GM15510 (cell line): ENCODE results near the gene SMIM1.

ENCODE experiments used
- POLR2A ChIP-seq: IDR thresholded peaks from 3 replicates; pipeline ENCODE4 v1.6.1; 2011; ENCODE audit warnings: borderline replicate concordance; ENCODE audit not compliant: insufficient read length; ENCODE audit errors: extremely low read depth

Gene SMIM1

DNA sequence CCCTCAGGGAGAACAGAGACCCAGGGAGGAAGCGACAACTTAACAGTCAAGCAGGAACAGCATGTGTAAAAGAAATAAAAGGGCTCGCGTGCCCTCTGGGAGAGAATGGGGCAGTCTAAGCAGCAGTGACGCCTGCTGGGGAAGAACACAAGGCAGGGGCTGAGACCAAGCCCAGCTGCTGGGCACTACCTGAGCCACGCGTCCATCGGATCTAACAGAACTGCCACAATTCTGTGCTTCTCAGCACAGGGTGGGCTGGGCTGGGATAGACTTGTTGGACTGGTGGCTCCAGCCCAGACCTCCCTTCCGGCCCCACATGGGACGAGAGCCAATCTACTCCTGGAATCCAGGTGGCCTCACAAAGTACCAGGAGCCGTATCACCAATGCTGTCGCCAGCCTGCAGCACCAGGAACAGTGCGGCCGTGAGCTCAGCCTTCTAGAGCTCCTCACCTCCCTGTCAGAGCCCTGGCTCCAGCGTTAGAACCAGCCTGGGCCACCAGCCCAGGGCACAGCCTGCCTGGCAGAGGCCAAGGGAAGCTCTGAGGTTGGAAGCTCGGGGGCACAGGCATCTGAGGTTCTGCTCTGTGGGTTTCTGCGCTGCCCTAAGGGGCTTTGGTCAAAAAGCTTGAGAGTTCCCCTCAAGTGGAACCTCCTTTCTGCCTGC is 16.3 kb downstream of the SMIM1 start:
- TF ChIP-seq POLR2A = no peak

GRCh38 chr1:3789421-3790300 is 17.1 kb downstream of the SMIM1 start:
- no peak for TF ChIP-seq POLR2A

GRCh38 chr1:3790500-3790923 is 18.0 kb downstream of the SMIM1 start:
- no peak for TF ChIP-seq POLR2A

- TF ChIP-seq POLR2A = no peak
Measured at GRCh38 chr1:3790952-3791351, 18.4 kb downstream of the SMIM1 start.

DNA sequence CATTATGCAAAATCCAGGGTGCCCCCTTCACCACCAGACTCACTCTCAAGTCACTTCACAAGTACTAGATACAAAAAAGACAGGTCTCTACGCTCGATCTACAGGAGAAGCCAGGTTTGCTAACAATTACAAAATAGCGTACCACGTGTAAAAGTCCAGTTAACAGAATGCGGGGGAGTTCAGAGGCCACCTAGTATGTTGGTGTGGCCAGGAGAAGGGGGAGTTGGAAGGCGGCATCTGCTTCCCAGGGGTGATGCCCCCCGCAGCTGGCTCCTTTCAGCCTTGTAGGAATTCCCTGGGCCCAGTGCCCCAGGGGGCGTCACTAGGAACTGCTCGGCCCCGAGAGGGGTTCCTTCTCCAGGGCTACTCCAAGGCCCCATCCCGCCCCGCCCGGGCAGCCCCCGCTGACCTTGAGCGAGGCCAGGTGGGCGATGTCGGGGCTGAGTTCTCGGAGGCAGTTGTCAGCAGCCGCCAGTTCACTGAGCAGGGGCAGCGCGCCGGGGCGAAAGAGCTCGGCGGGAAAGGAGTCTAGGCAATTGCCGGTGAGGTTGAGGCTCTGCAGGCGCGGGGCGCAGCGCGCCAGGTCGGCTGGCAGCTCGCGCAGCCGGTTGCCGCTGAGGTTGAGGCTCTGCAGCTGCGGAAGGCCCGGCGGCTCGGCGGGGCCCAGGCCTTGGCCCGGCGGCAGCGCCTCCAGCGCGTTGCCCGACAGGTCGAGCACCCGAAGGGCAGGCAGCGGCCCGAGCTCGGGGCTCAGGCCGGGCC is 23.1 kb downstream of the SMIM1 start:
- TF ChIP-seq POLR2A = no peak

DNA sequence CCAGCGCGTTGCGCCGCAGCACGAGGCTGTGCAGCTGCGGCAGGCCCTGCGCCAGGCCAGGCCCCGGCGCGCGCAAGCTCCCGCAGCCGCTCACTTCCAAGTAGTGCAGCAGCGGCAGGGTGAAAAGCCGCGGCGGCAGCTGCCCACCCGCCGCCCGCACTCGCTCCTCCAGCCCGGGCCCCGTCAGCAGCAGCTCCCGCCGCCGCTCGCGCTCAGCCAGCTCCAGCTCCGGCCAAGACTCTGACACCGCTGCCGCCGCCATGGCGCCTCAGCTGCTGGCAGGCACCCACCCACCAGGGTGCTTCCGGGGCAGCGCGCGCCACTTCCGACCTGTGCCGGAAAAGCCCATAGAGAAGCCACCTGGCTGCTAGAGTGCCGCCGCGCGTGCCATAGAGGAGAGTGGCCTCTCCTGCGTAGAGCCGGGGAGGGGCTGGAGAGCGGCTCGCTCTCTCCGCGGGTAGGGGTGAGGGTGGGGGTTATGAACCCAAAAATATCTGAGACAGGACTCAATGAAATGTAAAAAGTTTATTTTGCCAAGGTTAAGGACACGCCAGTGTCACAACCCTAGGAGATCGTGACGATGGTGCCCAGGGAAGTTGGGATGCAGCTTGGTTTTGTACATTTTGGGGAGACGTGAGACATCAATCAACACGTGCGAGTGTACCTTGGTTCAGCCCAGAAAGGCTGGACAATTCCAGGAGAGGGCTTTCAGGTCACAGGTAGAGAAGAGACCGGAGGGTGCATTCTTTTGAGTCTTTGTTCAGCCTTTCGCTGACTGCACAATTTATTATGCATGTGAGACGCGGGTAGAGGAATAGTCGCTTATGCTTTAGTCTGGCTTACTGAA is 23.9 kb downstream of the SMIM1 start, which contains the start of gene LRRC47:
Gene LRRC47, minus strand, starts transcription at position 284 of the 847 bp plus-strand sequence. Its CDS starts 22 bp downstream, at position 262.
- TF ChIP-seq POLR2A = peak; percentile 81

DNA sequence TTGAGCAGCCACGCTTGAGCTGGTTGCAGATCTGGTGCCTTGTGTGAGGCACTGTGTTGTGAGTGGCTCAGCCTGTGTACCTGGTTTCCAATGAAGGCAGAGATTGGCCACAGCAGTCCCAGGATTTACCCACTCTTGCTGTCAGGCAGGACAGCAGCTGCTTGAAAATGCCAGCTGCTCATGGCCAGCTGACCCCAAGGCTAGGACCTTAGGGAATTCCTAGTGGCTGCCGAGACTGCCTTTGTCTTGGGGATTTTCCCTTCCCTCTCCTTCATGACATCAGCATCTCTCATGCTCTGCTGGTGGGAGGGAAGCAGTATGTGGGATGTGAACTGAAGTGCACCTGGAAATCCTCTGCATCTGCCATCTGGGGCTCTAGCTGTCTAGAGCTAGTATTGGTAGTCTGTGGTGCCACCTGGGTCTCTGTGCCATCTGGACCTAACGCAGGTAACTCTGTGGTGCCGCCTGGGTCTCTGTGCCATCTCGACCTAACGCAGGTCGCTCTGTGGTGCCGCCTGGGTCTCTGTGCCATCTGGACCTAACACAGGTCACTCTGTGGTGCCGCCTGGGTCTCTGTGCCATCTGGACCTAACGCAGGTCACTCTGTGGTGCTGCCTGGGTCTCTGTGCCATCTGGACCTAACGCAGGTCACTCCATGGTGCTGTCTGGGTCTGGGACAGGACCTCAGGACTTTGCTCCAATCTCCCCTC is 27.6 kb downstream of the SMIM1 start:
- TF ChIP-seq POLR2A = no peak

GRCh38 chr1:3803905-3804626 is 31.5 kb downstream of the SMIM1 start:
- no peak for TF ChIP-seq POLR2A

DNA sequence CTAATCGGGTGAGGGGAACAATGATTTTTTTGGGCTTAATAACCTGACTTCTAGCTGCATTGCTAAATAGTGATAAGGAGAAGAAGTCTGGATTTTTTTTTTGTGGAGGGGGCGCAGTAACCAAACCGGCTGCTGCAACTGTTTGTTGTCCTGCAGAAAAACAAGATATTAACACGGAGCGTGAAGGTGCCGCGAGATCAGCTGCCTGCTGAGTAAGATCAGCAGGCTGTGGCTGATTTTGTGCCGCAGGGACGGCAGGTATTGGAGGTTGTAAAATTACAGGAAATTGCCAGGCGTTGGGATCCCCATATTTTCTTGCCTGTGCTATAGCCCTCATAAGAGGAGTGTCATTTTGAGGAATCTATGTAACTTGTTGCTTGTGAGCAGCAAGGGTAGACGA is 32.5 kb downstream of the SMIM1 start:
- no peak for TF ChIP-seq POLR2A

- no peak for TF ChIP-seq POLR2A
Measured at GRCh38 chr1:3807769-3808168, 35.2 kb downstream of the SMIM1 start.

- no peak for TF ChIP-seq POLR2A
Measured at GRCh38 chr1:3809680-3810079, 37.1 kb downstream of the SMIM1 start.

GRCh38 chr1:3811595-3811911 is 39.0 kb downstream of the SMIM1 start:
- TF ChIP-seq POLR2A = no peak

- TF ChIP-seq POLR2A = no peak
Measured at GRCh38 chr1:3814065-3814464, 41.5 kb downstream of the SMIM1 start.

- TF ChIP-seq POLR2A = no peak
Measured at GRCh38 chr1:3814771-3815561, 42.4 kb downstream of the SMIM1 start.
